GM23338 (cell line): Measurements from ENCODE around the gene KCNJ16.

Source experiments
- CREB1 ChIP-seq: fragments of 250-450 bp; sonication (Bioruptor Pico); IDR thresholded peaks from 2 replicates; pipeline ENCODE4 v1.5.0; 2020; ENCODE audit warnings: low read depth, mild to moderate bottlenecking, moderate library complexity
- ETS1 ChIP-seq: IDR thresholded peaks from 2 replicates; pipeline ENCODE4 v1.6.1; 2016; ENCODE audit warnings: antibody characterized with exemption
- EZH2 ChIP-seq: fragments of 200-600 bp; sonication (generic); IDR thresholded peaks from one replicate; pipeline ENCODE4 v1.8.0; 2017; ENCODE audit warnings: antibody characterized with exemption, mild to moderate bottlenecking, low read depth; ENCODE audit not compliant: unreplicated experiment
- EZH2phosphoT487 ChIP-seq: fragments of 200-600 bp; sonication (generic); IDR thresholded peaks from one replicate; pipeline ENCODE4 v1.8.1; 2018; ENCODE audit warnings: antibody characterized with exemption; ENCODE audit not compliant: unreplicated experiment
- JUNB ChIP-seq: IDR thresholded peaks from one replicate; pipeline ENCODE4 v1.6.1; 2016; ENCODE audit warnings: antibody characterized with exemption; ENCODE audit not compliant: unreplicated experiment
- NANOG ChIP-seq: IDR thresholded peaks from 2 replicates; pipeline ENCODE4 v1.6.1; 2016; ENCODE audit warnings: antibody characterized with exemption, borderline replicate concordance
- POLR2AphosphoS5 ChIP-seq: IDR thresholded peaks from 2 replicates; pipeline ENCODE4 v1.6.1; 2016; ENCODE audit warnings: antibody characterized with exemption, low read depth
- REST ChIP-seq: IDR thresholded peaks from one replicate; pipeline ENCODE4 v1.6.1; 2018; ENCODE audit warnings: antibody characterized with exemption; ENCODE audit not compliant: unreplicated experiment
- STAT1 ChIP-seq: IDR thresholded peaks from one replicate; pipeline ENCODE4 v1.6.1; 2016; ENCODE audit warnings: antibody characterized with exemption; ENCODE audit not compliant: unreplicated experiment
- ZNF114 ChIP-seq: fragments of 250-450 bp; sonication (Bioruptor Pico); IDR thresholded peaks from 2 replicates; pipeline ENCODE4 v1.5.0; 2020; ENCODE audit warnings: mild to moderate bottlenecking, moderate library complexity
- ZNF331 ChIP-seq: fragments of 250-450 bp; sonication (Bioruptor Pico); IDR thresholded peaks from 2 replicates; pipeline ENCODE4 v1.5.0; 2020; ENCODE audit warnings: low read depth, mild to moderate bottlenecking, moderate library complexity
- TF ChIP-seq, protein P1 (sequence below), 2 experiments: fragments of 200-600 bp in 1 of 2; sonication (generic) in 1 of 2; conservative IDR thresholded peaks; 2 replicates each; pipeline versions ENCODE4 v1.5.1 to v1.6.1; 2016 to 2017; ENCODE audit warnings: antibody characterized with exemption in 2 of 2, low read depth in 2 of 2, mild to moderate bottlenecking in 2 of 2, moderate library complexity in 1 of 2
- TF ChIP-seq, protein P2 (sequence below): fragments of 250-450 bp; sonication (Bioruptor Pico); IDR thresholded peaks from 2 replicates; pipeline ENCODE4 v1.5.0; 2020; ENCODE audit warnings: mild to moderate bottlenecking, moderate library complexity

- TF ChIP-seq, protein P1, sequence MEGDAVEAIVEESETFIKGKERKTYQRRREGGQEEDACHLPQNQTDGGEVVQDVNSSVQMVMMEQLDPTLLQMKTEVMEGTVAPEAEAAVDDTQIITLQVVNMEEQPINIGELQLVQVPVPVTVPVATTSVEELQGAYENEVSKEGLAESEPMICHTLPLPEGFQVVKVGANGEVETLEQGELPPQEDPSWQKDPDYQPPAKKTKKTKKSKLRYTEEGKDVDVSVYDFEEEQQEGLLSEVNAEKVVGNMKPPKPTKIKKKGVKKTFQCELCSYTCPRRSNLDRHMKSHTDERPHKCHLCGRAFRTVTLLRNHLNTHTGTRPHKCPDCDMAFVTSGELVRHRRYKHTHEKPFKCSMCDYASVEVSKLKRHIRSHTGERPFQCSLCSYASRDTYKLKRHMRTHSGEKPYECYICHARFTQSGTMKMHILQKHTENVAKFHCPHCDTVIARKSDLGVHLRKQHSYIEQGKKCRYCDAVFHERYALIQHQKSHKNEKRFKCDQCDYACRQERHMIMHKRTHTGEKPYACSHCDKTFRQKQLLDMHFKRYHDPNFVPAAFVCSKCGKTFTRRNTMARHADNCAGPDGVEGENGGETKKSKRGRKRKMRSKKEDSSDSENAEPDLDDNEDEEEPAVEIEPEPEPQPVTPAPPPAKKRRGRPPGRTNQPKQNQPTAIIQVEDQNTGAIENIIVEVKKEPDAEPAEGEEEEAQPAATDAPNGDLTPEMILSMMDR (conservative IDR thresholded peaks at IDR 0.05; ENCODE audit: low read depth in 2 of 2) = no peak
- TF ChIP-seq REST (no peak), POLR2AphosphoS5 (no peak), CREB1 (CRISPR knock-in tag) (no peak), JUNB (no peak), EZH2 (no peak), EZH2phosphoT487 (no peak), ZNF114 (CRISPR knock-in tag) (no peak), ETS1 (no peak), ZNF331 (CRISPR knock-in tag) (no peak), STAT1 (no peak), NANOG (no peak)
- TF ChIP-seq, protein P2, sequence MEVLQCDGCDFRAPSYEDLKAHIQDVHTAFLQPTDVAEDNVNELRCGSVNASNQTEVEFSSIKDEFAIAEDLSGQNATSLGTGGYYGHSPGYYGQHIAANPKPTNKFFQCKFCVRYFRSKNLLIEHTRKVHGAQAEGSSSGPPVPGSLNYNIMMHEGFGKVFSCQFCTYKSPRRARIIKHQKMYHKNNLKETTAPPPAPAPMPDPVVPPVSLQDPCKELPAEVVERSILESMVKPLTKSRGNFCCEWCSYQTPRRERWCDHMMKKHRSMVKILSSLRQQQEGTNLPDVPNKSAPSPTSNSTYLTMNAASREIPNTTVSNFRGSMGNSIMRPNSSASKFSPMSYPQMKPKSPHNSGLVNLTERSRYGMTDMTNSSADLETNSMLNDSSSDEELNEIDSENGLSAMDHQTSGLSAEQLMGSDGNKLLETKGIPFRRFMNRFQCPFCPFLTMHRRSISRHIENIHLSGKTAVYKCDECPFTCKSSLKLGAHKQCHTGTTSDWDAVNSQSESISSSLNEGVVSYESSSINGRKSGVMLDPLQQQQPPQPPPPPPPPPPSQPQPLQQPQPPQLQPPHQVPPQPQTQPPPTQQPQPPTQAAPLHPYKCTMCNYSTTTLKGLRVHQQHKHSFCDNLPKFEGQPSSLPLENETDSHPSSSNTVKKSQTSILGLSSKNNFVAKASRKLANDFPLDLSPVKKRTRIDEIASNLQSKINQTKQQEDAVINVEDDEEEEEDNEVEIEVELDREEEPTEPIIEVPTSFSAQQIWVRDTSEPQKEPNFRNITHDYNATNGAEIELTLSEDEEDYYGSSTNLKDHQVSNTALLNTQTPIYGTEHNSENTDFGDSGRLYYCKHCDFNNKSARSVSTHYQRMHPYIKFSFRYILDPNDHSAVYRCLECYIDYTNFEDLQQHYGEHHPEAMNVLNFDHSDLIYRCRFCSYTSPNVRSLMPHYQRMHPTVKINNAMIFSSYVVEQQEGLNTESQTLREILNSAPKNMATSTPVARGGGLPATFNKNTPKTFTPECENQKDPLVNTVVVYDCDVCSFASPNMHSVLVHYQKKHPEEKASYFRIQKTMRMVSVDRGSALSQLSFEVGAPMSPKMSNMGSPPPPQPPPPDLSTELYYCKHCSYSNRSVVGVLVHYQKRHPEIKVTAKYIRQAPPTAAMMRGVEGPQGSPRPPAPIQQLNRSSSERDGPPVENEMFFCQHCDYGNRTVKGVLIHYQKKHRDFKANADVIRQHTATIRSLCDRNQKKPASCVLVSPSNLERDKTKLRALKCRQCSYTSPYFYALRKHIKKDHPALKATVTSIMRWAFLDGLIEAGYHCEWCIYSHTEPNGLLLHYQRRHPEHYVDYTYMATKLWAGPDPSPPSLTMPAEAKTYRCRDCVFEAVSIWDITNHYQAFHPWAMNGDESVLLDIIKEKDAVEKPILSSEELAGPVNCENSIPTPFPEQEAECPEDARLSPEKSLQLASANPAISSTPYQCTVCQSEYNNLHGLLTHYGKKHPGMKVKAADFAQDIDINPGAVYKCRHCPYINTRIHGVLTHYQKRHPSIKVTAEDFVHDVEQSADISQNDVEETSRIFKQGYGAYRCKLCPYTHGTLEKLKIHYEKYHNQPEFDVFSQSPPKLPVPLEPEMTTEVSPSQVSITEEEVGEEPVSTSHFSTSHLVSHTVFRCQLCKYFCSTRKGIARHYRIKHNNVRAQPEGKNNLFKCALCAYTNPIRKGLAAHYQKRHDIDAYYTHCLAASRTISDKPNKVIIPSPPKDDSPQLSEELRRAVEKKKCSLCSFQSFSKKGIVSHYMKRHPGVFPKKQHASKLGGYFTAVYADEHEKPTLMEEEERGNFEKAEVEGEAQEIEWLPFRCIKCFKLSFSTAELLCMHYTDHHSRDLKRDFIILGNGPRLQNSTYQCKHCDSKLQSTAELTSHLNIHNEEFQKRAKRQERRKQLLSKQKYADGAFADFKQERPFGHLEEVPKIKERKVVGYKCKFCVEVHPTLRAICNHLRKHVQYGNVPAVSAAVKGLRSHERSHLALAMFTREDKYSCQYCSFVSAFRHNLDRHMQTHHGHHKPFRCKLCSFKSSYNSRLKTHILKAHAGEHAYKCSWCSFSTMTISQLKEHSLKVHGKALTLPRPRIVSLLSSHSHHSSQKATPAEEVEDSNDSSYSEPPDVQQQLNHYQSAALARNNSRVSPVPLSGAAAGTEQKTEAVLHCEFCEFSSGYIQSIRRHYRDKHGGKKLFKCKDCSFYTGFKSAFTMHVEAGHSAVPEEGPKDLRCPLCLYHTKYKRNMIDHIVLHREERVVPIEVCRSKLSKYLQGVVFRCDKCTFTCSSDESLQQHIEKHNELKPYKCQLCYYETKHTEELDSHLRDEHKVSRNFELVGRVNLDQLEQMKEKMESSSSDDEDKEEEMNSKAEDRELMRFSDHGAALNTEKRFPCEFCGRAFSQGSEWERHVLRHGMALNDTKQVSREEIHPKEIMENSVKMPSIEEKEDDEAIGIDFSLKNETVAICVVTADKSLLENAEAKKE (CRISPR knock-in tag) = no peak
These were observed 34.7 kb upstream of the KCNJ16 start for GRCh38 chr17:70040336-70040735.
